ENCODE data around the gene ENKUR.
A peak's percentile ranks its signal among the peaks of the same experiment; 100 is the strongest.

ENKUR gene

GRCh38 chr10:24989867-24990266 is 26.1 kb downstream of the ENKUR start:
- ATAC-seq (ENCODE audit: low read depth) (no peak), DNase-seq (ENCODE audit: low spot score) (no peak)
- H3K27me3 ChIP-seq (ENCODE audit: insufficient read depth, poor library complexity, severe bottlenecking): no peaks in the 10 kb centered on the region
- TF ChIP-seq CTCF (IDR thresholded peaks at IDR 0.05; ENCODE audit: poor library complexity, severe bottlenecking): peak; percentile 66
- H3K4me1 ChIP-seq (ENCODE audit: insufficient read depth, poor library complexity, severe bottlenecking): no peaks in the 10 kb centered on the region
- no peaks in the 10 kb centered on the region for H3K36me3 ChIP-seq (ENCODE audit: low read depth)
- H3K9me3 ChIP-seq (ENCODE audit: severe bottlenecking): no peaks in the 10 kb centered on the region
- no peak overlapping the region for H3K4me3 ChIP-seq (ENCODE audit: severe bottlenecking)
- H3K27ac ChIP-seq (ENCODE audit: poor library complexity, severe bottlenecking): no peak overlapping the region

- H3K4me3 ChIP-seq (ENCODE audit: severe bottlenecking): no peak overlapping the region
- DNase-seq (ENCODE audit: low spot score) (no peak), ATAC-seq (ENCODE audit: low read depth) (no peak)
- no peaks in the 10 kb centered on the region for H3K36me3 ChIP-seq (ENCODE audit: low read depth)
- H3K27ac ChIP-seq (ENCODE audit: poor library complexity, severe bottlenecking): no peak overlapping the region
- no peaks in the 10 kb centered on the region for H3K4me1 ChIP-seq (ENCODE audit: insufficient read depth, poor library complexity, severe bottlenecking)
- no peaks in the 10 kb centered on the region for H3K27me3 ChIP-seq (ENCODE audit: insufficient read depth, poor library complexity, severe bottlenecking)
- no peak for TF ChIP-seq CTCF (IDR thresholded peaks at IDR 0.05; ENCODE audit: poor library complexity, severe bottlenecking)
- H3K9me3 ChIP-seq (ENCODE audit: severe bottlenecking): no peaks in the 10 kb centered on the region
These were observed 26.9 kb downstream of the ENKUR start for GRCh38 chr10:24988831-24989640.

- no peak for DNase-seq (ENCODE audit: low spot score)
These were observed 31.1 kb downstream of the ENKUR start for GRCh38 chr10:24984906-24985305.

GRCh38 chr10:24983946-24984345 is 32.0 kb downstream of the ENKUR start:
- Histone ChIP-seq H3K4me3 (ENCODE audit: severe bottlenecking) (no peak overlapping the region), H3K4me1 (ENCODE audit: insufficient read depth, poor library complexity, severe bottlenecking) (peaks cover 3% of the 10 kb centered on the region), H3K9me3 (ENCODE audit: severe bottlenecking) (no peaks in the 10 kb centered on the region), H3K36me3 (ENCODE audit: low read depth) (no peaks in the 10 kb centered on the region), H3K27me3 (ENCODE audit: insufficient read depth, poor library complexity, severe bottlenecking) (no peaks in the 10 kb centered on the region), H3K27ac (ENCODE audit: poor library complexity, severe bottlenecking) (no peak overlapping the region)
- DNase-seq (ENCODE audit: low spot score) (no peak), ATAC-seq (ENCODE audit: low read depth) (no peak)
- no peak for TF ChIP-seq CTCF (IDR thresholded peaks at IDR 0.05; ENCODE audit: poor library complexity, severe bottlenecking)

More at GRCh38 chr10:24984906-24985305, 31.1 kb downstream of the ENKUR start:
- Histone ChIP-seq H3K4me3 (ENCODE audit: severe bottlenecking) (no peak overlapping the region), H3K27me3 (ENCODE audit: insufficient read depth, poor library complexity, severe bottlenecking) (no peaks in the 10 kb centered on the region), H3K27ac (ENCODE audit: poor library complexity, severe bottlenecking) (no peak overlapping the region), H3K36me3 (ENCODE audit: low read depth) (no peaks in the 10 kb centered on the region), H3K4me1 (ENCODE audit: insufficient read depth, poor library complexity, severe bottlenecking) (peaks cover 3% of the 10 kb centered on the region), H3K9me3 (ENCODE audit: severe bottlenecking) (no peaks in the 10 kb centered on the region)
- no peak for ATAC-seq (ENCODE audit: low read depth)
- no peak for TF ChIP-seq CTCF (IDR thresholded peaks at IDR 0.05; ENCODE audit: poor library complexity, severe bottlenecking)

GRCh38 chr10:24983130-24983529 is 32.8 kb downstream of the ENKUR start:
- no peaks in the 10 kb centered on the region for H3K27me3 ChIP-seq (ENCODE audit: insufficient read depth, poor library complexity, severe bottlenecking)
- TF ChIP-seq CTCF (IDR thresholded peaks at IDR 0.05; ENCODE audit: poor library complexity, severe bottlenecking): no peak
- no peaks in the 10 kb centered on the region for H3K9me3 ChIP-seq (ENCODE audit: severe bottlenecking)
- H3K36me3 ChIP-seq (ENCODE audit: low read depth): no peaks in the 10 kb centered on the region
- H3K4me3 ChIP-seq (ENCODE audit: severe bottlenecking): no peak overlapping the region
- DNase-seq (ENCODE audit: low spot score): no peak
- H3K4me1 ChIP-seq (ENCODE audit: insufficient read depth, poor library complexity, severe bottlenecking): peaks cover 3% of the 10 kb centered on the region
- ATAC-seq (ENCODE audit: low read depth): no peak
- H3K27ac ChIP-seq (ENCODE audit: poor library complexity, severe bottlenecking): no peak overlapping the region
